HepG2 (cell line): ENCODE data around the gene LIFR. TPM values are rescaled to one million over a fixed set of nuclear protein-coding genes. Genes with fewer than 3 reads are reported as not detected.

Experiments used
- ATAC-seq: fragments of 200-7000 bp; cut with Tn5 transposase; 3 replicates; pipeline ENCODE4 v1.9.1; 2020; ENCODE audit warnings: mild to moderate bottlenecking, moderate library complexity
- BruUV-seq: library from RNA; stranded (reverse); fragments of 400-500 nt; replicated peaks from 2 replicates; lab custom pipeline; 2021; lab: Mats Ljungman, UMichigan
- CTCF ChIA-PET: fragments of 300-600 bp; formaldehyde crosslinking; extraction: SDS; loops from one replicate; lab custom pipeline; 2021; ENCODE audit warnings: low total read pairs, inconsistent platforms, low intra/inter-chr PET ratio; lab: Yijun Ruan, JAX
- POLR2A ChIA-PET: fragments of 350-600 bp; sonication (Branson Sonifier 250); formaldehyde crosslinking; loops from one replicate; lab custom pipeline; 2020; ENCODE audit warnings: antibody characterized with exemption, inconsistent platforms; lab: Yijun Ruan, JAX
- DNase-seq: peaks from one replicate; pipeline ENCODE4 v3.0.0-alpha.2; 2015; ENCODE audit warnings: low spot score
- FAIRE-seq: peaks from 3 replicates; lab custom pipeline; 2011; peaks lifted over from hg19 to GRCh38; lab: Jason Lieb, UNC
- H2AFZ ChIP-seq: one replicate; pipeline ENCODE4 v1.6.1; 2011; ENCODE audit warnings: low read length, inconsistent platforms
- H3K27ac ChIP-seq: fragments of 300-600 bp; 3 replicates; pipeline ENCODE4 v1.8.0; 2011; ENCODE audit warnings: mixed run types, mild to moderate bottlenecking, mixed read lengths, low read length, inconsistent platforms; ENCODE audit not compliant: insufficient read depth; ENCODE audit errors: extremely low read length
- H3K27me3 ChIP-seq, 2 experiments: fragments of 200-600 bp in 1 of 2; 2 replicates in 1 of 2; 3 replicates in 1 of 2; pipeline versions ENCODE4 v1.6.0 to v1.8.0; 2011; ENCODE audit warnings: low read length in 2 of 2, mild to moderate bottlenecking in 2 of 2, moderate library complexity in 2 of 2, inconsistent platforms in 1 of 2; ENCODE audit not compliant: insufficient read depth in 2 of 2, control insufficient read depth in 1 of 2
- H3K36me3 ChIP-seq, 2 experiments: fragments of 200-600 bp in 1 of 2; replicated peaks in 1 of 2; 2 replicates in 1 of 2; 3 replicates in 1 of 2; pipeline versions ENCODE4 v1.5.1 to v1.8.0; 2011; ENCODE audit warnings: low read length in 2 of 2, inconsistent platforms in 1 of 2; ENCODE audit not compliant: insufficient read depth in 2 of 2, control insufficient read depth in 1 of 2
- H3K4me1 ChIP-seq: 2 replicates; pipeline ENCODE4 v1.5.1; 2012; ENCODE audit warnings: low read length, inconsistent platforms; ENCODE audit not compliant: insufficient read depth
- H3K4me2 ChIP-seq: 2 replicates; pipeline ENCODE4 v1.6.0; 2011; ENCODE audit warnings: low read depth, low read length, inconsistent platforms
- H3K4me3 ChIP-seq, 3 experiments: fragments of 200-600 bp in 1 of 3; sonication (generic), shearing (Covaris generic) in 1 of 3; replicated peaks in 1 of 3; 2 replicates each; pipeline ENCODE4 v1.5.1; 2011 to 2016; ENCODE audit warnings: low read length in 3 of 3, inconsistent platforms in 2 of 3, low read depth in 2 of 3, mild to moderate bottlenecking in 2 of 3, control low read depth in 1 of 3, mixed read lengths in 1 of 3; ENCODE audit not compliant: insufficient read depth in 1 of 3
- H3K79me2 ChIP-seq: one replicate; pipeline ENCODE4 v1.6.1; 2011; ENCODE audit warnings: low read length, inconsistent platforms; ENCODE audit not compliant: insufficient read depth
- H3K9ac ChIP-seq: 2 replicates; pipeline ENCODE4 v1.6.0; 2011; ENCODE audit warnings: mild to moderate bottlenecking, low read depth, low read length, inconsistent platforms; ENCODE audit not compliant: insufficient read depth
- H3K9me3 ChIP-seq: 2 replicates; pipeline ENCODE4 v1.5.1; 2012; ENCODE audit warnings: mild to moderate bottlenecking, low read length
- H4K20me1 ChIP-seq: 2 replicates; pipeline ENCODE4 v1.6.0; 2011; ENCODE audit warnings: inconsistent platforms, mild to moderate bottlenecking, low read length, moderate library complexity; ENCODE audit not compliant: insufficient read depth
- MAFF ChIP-seq: IDR thresholded peaks from 2 replicates; pipeline ENCODE4 v1.6.1; 2011; ENCODE audit warnings: low read depth, low read length, improper control_type of control experiment
- RXRA ChIP-seq: sonication (generic); formaldehyde crosslinking; IDR thresholded peaks from 2 replicates; pipeline ENCODE4 v1.5.1; 2020; ENCODE audit warnings: missing genetic modification reagents
- ZBTB40 ChIP-seq, 2 experiments: fragments of 450-650 bp in 1 of 2; sonication (generic) in 1 of 2; formaldehyde crosslinking in 1 of 2; IDR thresholded peaks; 2 replicates each; pipeline versions ENCODE4 v1.6.1 to v1.8.0; 2016 to 2022; ENCODE audit warnings: antibody characterized with exemption in 1 of 2, mild to moderate bottlenecking in 1 of 2, missing genetic modification reagents in 1 of 2
- ZEB1 ChIP-seq: IDR thresholded peaks from 2 replicates; pipeline ENCODE4 v1.6.1; 2012; ENCODE audit warnings: mild to moderate bottlenecking, low read depth, inconsistent platforms; ENCODE audit not compliant: insufficient replicate concordance
- ZNF589 ChIP-seq: sonication (generic); formaldehyde crosslinking; conservative IDR thresholded peaks from 2 replicates; pipeline ENCODE4 v1.8.0; 2022; ENCODE audit warnings: mild to moderate bottlenecking, moderate library complexity, missing genetic modification reagents
- ZNF883 ChIP-seq: sonication (generic); formaldehyde crosslinking; IDR thresholded peaks from 2 replicates; pipeline ENCODE4 v1.5.1; 2020; ENCODE audit warnings: mild to moderate bottlenecking, missing genetic modification reagents; ENCODE audit errors: not compliant biosample characterization
- ZXDC ChIP-seq: sonication (generic); formaldehyde crosslinking; IDR thresholded peaks from 2 replicates; pipeline ENCODE4 v1.5.0; 2020; ENCODE audit warnings: mild to moderate bottlenecking, missing genetic modification reagents
- WGBS: methylation state at CpG from one replicate; pipeline ENCODE4 v1.1.6; 2017; ENCODE audit warnings: low lambda C conversion rate; 5-methylcytosine and 5-hydroxymethylcytosine counted together
- in situ Hi-C: cut with HindIII; loops from 2 replicates; pipeline ENCODE4 v1.10.0; 2017; ENCODE audit warnings: low pct_unique_long_range_greater_than_20kb; ENCODE audit not compliant: extremely low pct_ligation_motif_present
- intact Hi-C: fragments of 100-400 bp; cut with micrococcal nuclease; formaldehyde crosslinking; loops from one replicate; pipeline ENCODE4 v1.10.0; 2022; ENCODE audit not compliant: unreplicated experiment
- polyA plus RNA-seq, 8 experiments: library from polyadenylated mRNA; depleted of rRNA in 3 of 8; stranded (reverse) in 7 of 8; unstranded in 1 of 8; fragments of >200 nt; fragmentation: Illumina TruSeq in 4 of 8; extraction: Trizol in 4 of 8; gene quantifications; 2 replicates each; pipeline versions ENCODE4 v1.2.1 to v1.2.3, GENCODE V29; 2011 to 2016; ENCODE audit warnings: low read depth in 4 of 8, missing spikeins in 1 of 8, mixed read lengths in 1 of 8; ENCODE audit not compliant: insufficient read depth in 1 of 8
- total RNA-seq, 5 experiments: library from RNA; depleted of rRNA; stranded (reverse); fragments of >200 nt; fragmentation: Illumina TruSeq; extraction: Trizol; gene quantifications; 2 replicates each; pipeline ENCODE4 v1.2.3, GENCODE V29; 2016; ENCODE audit warnings: low read depth in 1 of 5

LIFR gene
- total and polyA plus RNA-seq, 2 of the 13 experiments (the other 11 are each of a cell fraction or from before 2014, with no cell fraction given) = 6.3 to 25.2 TPM

- TF ChIP-seq ZBTB40 (IDR thresholded peaks at IDR 0.05) (no peak), ZBTB40 (CRISPR knock-in tag; IDR thresholded peaks at IDR 0.05) (no peak)
Measured at GRCh38 chr5:38531518-38531917, 24.9 kb downstream of the LIFR start (continued).

GRCh38 chr5:38529955-38530646 is 26.3 kb downstream of the LIFR start:
- Histone ChIP-seq H3K9me3 (peaks cover 8% of the 10 kb centered on the region), H4K20me1 (no peaks in the 10 kb centered on the region), H3K36me3 (peaks cover 3 to 13% of the 10 kb centered on the region in 2 experiments; a peak in 3 of 5 replicates), H3K4me1 (peaks cover 64% of the 10 kb centered on the region), H3K79me2 (peaks cover 59% of the 10 kb centered on the region), H3K27me3 (no peaks in the 10 kb centered on the region), H3K4me2 (no peak overlapping the region), H2AFZ (no peak overlapping the region), H3K9ac (no peak overlapping the region), H3K4me3 (no peak overlapping the region), H3K27ac (no peak overlapping the region)
- intact Hi-C loops (no loop called here), in situ Hi-C loops (no loop called here)
- no TSS peak for BruUV-seq
- WGBS = 90% methylated on average over 4 of the region's 4 CpGs
- ATAC-seq (no peak), DNase-seq (no peak), FAIRE-seq (no peak)
- CTCF ChIA-PET = no interaction called here
- POLR2A ChIA-PET = no interaction called here
- TF ChIP-seq ZXDC (CRISPR knock-in tag) (no peak), RXRA (CRISPR knock-in tag) (no peak), MAFF (peak; percentile 94), ZEB1 (no peak), ZNF883 (no peak), ZNF589 (CRISPR knock-in tag) (no peak)
